ENCODE results near the gene MAZ.

- TF ChIP-seq, protein P1, sequence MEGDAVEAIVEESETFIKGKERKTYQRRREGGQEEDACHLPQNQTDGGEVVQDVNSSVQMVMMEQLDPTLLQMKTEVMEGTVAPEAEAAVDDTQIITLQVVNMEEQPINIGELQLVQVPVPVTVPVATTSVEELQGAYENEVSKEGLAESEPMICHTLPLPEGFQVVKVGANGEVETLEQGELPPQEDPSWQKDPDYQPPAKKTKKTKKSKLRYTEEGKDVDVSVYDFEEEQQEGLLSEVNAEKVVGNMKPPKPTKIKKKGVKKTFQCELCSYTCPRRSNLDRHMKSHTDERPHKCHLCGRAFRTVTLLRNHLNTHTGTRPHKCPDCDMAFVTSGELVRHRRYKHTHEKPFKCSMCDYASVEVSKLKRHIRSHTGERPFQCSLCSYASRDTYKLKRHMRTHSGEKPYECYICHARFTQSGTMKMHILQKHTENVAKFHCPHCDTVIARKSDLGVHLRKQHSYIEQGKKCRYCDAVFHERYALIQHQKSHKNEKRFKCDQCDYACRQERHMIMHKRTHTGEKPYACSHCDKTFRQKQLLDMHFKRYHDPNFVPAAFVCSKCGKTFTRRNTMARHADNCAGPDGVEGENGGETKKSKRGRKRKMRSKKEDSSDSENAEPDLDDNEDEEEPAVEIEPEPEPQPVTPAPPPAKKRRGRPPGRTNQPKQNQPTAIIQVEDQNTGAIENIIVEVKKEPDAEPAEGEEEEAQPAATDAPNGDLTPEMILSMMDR (IDR thresholded peaks at IDR 0.05; ENCODE audit: poor library complexity, severe bottlenecking), result no peak
- TF ChIP-seq, protein P2, sequence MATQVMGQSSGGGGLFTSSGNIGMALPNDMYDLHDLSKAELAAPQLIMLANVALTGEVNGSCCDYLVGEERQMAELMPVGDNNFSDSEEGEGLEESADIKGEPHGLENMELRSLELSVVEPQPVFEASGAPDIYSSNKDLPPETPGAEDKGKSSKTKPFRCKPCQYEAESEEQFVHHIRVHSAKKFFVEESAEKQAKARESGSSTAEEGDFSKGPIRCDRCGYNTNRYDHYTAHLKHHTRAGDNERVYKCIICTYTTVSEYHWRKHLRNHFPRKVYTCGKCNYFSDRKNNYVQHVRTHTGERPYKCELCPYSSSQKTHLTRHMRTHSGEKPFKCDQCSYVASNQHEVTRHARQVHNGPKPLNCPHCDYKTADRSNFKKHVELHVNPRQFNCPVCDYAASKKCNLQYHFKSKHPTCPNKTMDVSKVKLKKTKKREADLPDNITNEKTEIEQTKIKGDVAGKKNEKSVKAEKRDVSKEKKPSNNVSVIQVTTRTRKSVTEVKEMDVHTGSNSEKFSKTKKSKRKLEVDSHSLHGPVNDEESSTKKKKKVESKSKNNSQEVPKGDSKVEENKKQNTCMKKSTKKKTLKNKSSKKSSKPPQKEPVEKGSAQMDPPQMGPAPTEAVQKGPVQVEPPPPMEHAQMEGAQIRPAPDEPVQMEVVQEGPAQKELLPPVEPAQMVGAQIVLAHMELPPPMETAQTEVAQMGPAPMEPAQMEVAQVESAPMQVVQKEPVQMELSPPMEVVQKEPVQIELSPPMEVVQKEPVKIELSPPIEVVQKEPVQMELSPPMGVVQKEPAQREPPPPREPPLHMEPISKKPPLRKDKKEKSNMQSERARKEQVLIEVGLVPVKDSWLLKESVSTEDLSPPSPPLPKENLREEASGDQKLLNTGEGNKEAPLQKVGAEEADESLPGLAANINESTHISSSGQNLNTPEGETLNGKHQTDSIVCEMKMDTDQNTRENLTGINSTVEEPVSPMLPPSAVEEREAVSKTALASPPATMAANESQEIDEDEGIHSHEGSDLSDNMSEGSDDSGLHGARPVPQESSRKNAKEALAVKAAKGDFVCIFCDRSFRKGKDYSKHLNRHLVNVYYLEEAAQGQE (IDR thresholded peaks at IDR 0.05; ENCODE audit: borderline replicate concordance), result no peak
- no peak for TF ChIP-seq EZH2 (IDR thresholded peaks at IDR 0.05; ENCODE audit: borderline replicate concordance, insufficient read depth, low read length, poor library complexity, severe bottlenecking)
- TF ChIP-seq EP300 (conservative IDR thresholded peaks at IDR 0.05; ENCODE audit: poor library complexity, severe bottlenecking), result no peak
- no peak for TF ChIP-seq MXI1 (conservative IDR thresholded peaks at IDR 0.05; ENCODE audit: poor library complexity, severe bottlenecking)
- TF ChIP-seq POLR2AphosphoS5 (IDR thresholded peaks at IDR 0.05), result no peak
- no peak for TF ChIP-seq TAF1 (IDR thresholded peaks at IDR 0.05; ENCODE audit: low read depth)
- TF ChIP-seq RAD21 (conservative IDR thresholded peaks at IDR 0.05), result no peak
Measured at GRCh38 chr16:29854520-29855100, 48.3 kb downstream of the MAZ start.
